WTC11 (cell line): ENCODE measurements around the gene NDUFS2. TPM values are rescaled to one million over a fixed set of nuclear protein-coding genes. Genes with fewer than 3 reads are reported as not detected.
"Not testable (repeated sequence)": the region's sequence is repeated elsewhere in the genome, so short reads cannot be mapped to it uniquely, and the experiment has no call there.

Experiments used
- ATAC-seq: fragments of 200-7000 bp; cut with Tn5 transposase; 2 replicates; pipeline ENCODE4 v1.10.0; 2021; ENCODE audit warnings: mild to moderate bottlenecking, moderate library complexity
- CTCF ChIA-PET: fragments of 300-600 bp; sonication (Branson Sonifier 250); formaldehyde crosslinking; loops from one replicate; lab custom pipeline; 2021; ENCODE audit warnings: antibody characterized with exemption; lab: Charles Lee
- POLR2A ChIA-PET: fragments of 350-600 bp; sonication (Branson Sonifier 250); formaldehyde crosslinking; loops from one replicate; lab custom pipeline; 2021; ENCODE audit warnings: antibody characterized with exemption; lab: Charles Lee
- DNase-seq: peaks from one replicate; pipeline ENCODE4 v3.0.0; 2021; ENCODE audit warnings: low spot score
- H3K27ac Mint-ChIP-seq: 2 replicates; pipeline ENCODE4 v1.8.0; 2021; ENCODE audit warnings: mixed read lengths
- H3K27me3 Mint-ChIP-seq: 2 replicates; pipeline ENCODE4 v1.8.0; 2021; ENCODE audit warnings: low read depth, mild to moderate bottlenecking, moderate library complexity, mixed read lengths
- H3K36me3 Mint-ChIP-seq: 2 replicates; pipeline ENCODE4 v1.8.0; 2021; ENCODE audit warnings: mixed read lengths
- H3K4me1 Mint-ChIP-seq: 2 replicates; pipeline ENCODE4 v1.8.0; 2022; ENCODE audit warnings: mixed read lengths
- H3K4me3 Mint-ChIP-seq: 2 replicates; pipeline ENCODE4 v1.8.0; 2021; ENCODE audit warnings: mild to moderate bottlenecking, moderate library complexity, mixed read lengths
- H3K9me3 Mint-ChIP-seq: 2 replicates; pipeline ENCODE4 v1.8.0; 2021; ENCODE audit warnings: mixed read lengths
- CREM ChIP-seq: sonication (generic); formaldehyde crosslinking; IDR thresholded peaks from 2 replicates; pipeline ENCODE4 v1.8.1; 2022; ENCODE audit warnings: mild to moderate bottlenecking, missing genetic modification reagents, moderate library complexity
- EMX1 ChIP-seq: fragments of 250-450 bp; sonication (Bioruptor Pico); IDR thresholded peaks from 2 replicates; pipeline ENCODE4 v1.8.0; 2021; ENCODE audit warnings: mild to moderate bottlenecking
- FOXJ3 ChIP-seq: sonication (generic); formaldehyde crosslinking; IDR thresholded peaks from 2 replicates; pipeline ENCODE4 v1.9.0; 2021; ENCODE audit warnings: missing genetic modification reagents, mild to moderate bottlenecking, borderline replicate concordance
- GTF2I ChIP-seq: fragments of 250-450 bp; sonication (Bioruptor Pico); conservative IDR thresholded peaks from 2 replicates; pipeline ENCODE4 v1.4.0; 2021; ENCODE audit warnings: mild to moderate bottlenecking
- NFYB ChIP-seq: sonication (generic); formaldehyde crosslinking; conservative IDR thresholded peaks from 2 replicates; pipeline ENCODE4 v1.8.0; 2022; ENCODE audit warnings: low read depth, missing genetic modification reagents
- NR3C1 ChIP-seq: sonication (generic); formaldehyde crosslinking; conservative IDR thresholded peaks from 2 replicates; pipeline ENCODE4 v1.8.1; 2023; ENCODE audit warnings: low read depth, mild to moderate bottlenecking, missing genetic modification reagents
- TEAD1 ChIP-seq: sonication (generic); formaldehyde crosslinking; IDR thresholded peaks from 2 replicates; pipeline ENCODE4 v1.8.0; 2022; ENCODE audit warnings: mild to moderate bottlenecking, missing genetic modification reagents
- ZNF232 ChIP-seq: sonication (generic); formaldehyde crosslinking; IDR thresholded peaks from 2 replicates; pipeline ENCODE4 v1.8.0; 2022; ENCODE audit warnings: mild to moderate bottlenecking, missing genetic modification reagents
- total RNA-seq: library from RNA; stranded (reverse); gene quantifications from 3 replicates; pipeline ENCODE4 v1.2.3, GENCODE V29; 2021
- TF ChIP-seq, protein P1 (sequence below): sonication (generic); formaldehyde crosslinking; IDR thresholded peaks from 2 replicates; pipeline ENCODE4 v1.8.0; 2022; ENCODE audit warnings: missing genetic modification reagents
- TF ChIP-seq, protein P2 (sequence below): fragments of 250-450 bp; sonication (Bioruptor Pico); IDR thresholded peaks from 2 replicates; pipeline ENCODE4 v1.9.0; 2021; ENCODE audit warnings: moderate library complexity, mild to moderate bottlenecking, inconsistent platforms, borderline replicate concordance
- TF ChIP-seq, protein P3 (sequence below): sonication (generic); formaldehyde crosslinking; IDR thresholded peaks from 2 replicates; pipeline ENCODE4 v1.8.1; 2022; ENCODE audit warnings: low read depth, missing genetic modification reagents, borderline replicate concordance
- TF ChIP-seq, protein P4 (sequence below): sonication (generic); formaldehyde crosslinking; IDR thresholded peaks from 2 replicates; pipeline ENCODE4 v1.8.1; 2023; ENCODE audit warnings: mild to moderate bottlenecking, moderate library complexity, missing genetic modification reagents
- TF ChIP-seq, protein P5 (sequence below): sonication (generic); formaldehyde crosslinking; IDR thresholded peaks from 2 replicates; pipeline ENCODE4 v1.8.1; 2022; ENCODE audit warnings: low read depth, mild to moderate bottlenecking, moderate library complexity, missing genetic modification reagents, borderline replicate concordance

The NDUFS2 gene
- total RNA-seq, 1 experiment from 2014 or later = 108 TPM

DNA sequence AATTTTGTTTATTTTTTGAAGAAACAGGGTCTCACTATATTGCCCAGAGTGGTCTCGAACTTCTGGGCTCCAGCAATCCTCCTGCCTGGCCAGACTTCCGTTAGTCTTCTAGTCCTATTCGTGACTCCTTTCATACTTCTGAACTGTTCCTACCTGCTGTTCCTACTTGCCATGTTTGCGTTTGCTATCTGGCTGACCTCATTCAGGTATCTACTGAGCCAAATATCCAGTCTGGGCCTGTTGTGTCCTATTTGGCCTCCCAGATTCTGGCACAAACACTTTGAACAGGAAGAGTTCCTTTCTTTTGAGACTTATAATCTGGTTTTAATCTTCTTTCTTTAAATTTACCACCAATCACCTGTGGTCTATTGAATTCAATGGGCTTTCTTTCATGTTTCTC, 42.7 kb downstream of the NDUFS2 start (continued):
- TF ChIP-seq, protein P1, sequence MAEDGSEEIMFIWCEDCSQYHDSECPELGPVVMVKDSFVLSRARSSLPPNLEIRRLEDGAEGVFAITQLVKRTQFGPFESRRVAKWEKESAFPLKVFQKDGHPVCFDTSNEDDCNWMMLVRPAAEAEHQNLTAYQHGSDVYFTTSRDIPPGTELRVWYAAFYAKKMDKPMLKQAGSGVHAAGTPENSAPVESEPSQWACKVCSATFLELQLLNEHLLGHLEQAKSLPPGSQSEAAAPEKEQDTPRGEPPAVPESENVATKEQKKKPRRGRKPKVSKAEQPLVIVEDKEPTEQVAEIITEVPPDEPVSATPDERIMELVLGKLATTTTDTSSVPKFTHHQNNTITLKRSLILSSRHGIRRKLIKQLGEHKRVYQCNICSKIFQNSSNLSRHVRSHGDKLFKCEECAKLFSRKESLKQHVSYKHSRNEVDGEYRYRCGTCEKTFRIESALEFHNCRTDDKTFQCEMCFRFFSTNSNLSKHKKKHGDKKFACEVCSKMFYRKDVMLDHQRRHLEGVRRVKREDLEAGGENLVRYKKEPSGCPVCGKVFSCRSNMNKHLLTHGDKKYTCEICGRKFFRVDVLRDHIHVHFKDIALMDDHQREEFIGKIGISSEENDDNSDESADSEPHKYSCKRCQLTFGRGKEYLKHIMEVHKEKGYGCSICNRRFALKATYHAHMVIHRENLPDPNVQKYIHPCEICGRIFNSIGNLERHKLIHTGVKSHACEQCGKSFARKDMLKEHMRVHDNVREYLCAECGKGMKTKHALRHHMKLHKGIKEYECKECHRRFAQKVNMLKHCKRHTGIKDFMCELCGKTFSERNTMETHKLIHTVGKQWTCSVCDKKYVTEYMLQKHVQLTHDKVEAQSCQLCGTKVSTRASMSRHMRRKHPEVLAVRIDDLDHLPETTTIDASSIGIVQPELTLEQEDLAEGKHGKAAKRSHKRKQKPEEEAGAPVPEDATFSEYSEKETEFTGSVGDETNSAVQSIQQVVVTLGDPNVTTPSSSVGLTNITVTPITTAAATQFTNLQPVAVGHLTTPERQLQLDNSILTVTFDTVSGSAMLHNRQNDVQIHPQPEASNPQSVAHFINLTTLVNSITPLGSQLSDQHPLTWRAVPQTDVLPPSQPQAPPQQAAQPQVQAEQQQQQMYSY (CRISPR knock-in tag) = no peak
- TF ChIP-seq CREM = no peak

DNA sequence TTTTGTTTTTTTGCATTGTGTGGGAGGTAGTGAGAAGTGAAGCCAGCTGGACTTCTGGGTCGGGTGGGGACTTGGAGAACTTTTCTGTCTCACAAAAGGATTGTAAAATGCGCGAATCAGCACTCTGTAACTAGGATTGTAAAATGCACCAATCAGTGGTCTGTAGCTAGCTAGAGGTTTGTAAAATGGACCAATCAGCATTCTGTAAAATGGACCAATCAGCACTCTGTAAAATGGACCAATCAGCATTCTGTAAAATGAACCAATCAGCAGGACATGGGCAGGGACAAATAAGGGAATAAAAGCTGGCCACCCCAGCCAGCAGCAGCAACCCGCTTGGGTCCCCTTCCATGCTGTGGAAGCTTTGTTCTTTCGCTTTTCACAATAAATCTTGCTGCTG, 47.9 kb downstream of the NDUFS2 start:
- CTCF ChIA-PET = interaction anchor here (0.8 to 1.0 kb wide), 3 partner anchors 9 to 179 kb away, joined by 3 to 4 read pairs (median 3); partner anchors contain the start of gene PCP4L1

DNA sequence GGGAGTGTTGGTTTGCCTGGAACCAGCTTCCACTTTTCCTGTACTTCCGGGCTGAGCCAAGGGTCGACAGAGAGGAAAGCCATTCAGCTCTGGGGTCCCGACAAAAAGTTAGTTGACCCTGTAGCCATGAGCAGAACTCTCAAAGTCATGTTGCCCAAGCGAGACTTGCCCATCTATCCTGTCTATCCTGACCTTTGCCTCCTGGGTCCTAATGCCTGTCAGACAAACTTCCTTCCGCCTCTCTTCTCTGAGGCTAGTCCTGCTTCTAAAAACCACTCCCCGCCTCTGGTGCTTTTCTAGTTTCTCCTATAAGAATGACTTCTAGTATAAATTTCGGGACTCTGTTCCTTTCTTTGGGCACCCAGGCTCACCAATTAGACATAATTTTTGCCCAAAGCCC, 48.7 kb downstream of the NDUFS2 start:
- ATAC-seq (no peak), DNase-seq (no peak)
- H3K9me3 Mint-ChIP-seq = peaks cover 14% of the 10 kb centered on the region
- H3K4me3 Mint-ChIP-seq = no peak overlapping the region
- H3K27ac Mint-ChIP-seq = no peak overlapping the region
- H3K4me1 Mint-ChIP-seq = peaks cover 4% of the 10 kb centered on the region; the same call in 1 of the 2 replicates
- POLR2A ChIA-PET = no interaction called here
- TF ChIP-seq, protein P2, sequence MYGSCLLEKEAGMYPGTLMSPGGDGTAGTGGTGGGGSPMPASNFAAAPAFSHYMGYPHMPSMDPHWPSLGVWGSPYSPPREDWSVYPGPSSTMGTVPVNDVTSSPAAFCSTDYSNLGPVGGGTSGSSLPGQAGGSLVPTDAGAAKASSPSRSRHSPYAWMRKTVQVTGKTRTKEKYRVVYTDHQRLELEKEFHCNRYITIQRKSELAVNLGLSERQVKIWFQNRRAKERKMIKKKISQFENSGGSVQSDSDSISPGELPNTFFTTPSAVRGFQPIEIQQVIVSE = no peak
- TF ChIP-seq, protein P3, sequence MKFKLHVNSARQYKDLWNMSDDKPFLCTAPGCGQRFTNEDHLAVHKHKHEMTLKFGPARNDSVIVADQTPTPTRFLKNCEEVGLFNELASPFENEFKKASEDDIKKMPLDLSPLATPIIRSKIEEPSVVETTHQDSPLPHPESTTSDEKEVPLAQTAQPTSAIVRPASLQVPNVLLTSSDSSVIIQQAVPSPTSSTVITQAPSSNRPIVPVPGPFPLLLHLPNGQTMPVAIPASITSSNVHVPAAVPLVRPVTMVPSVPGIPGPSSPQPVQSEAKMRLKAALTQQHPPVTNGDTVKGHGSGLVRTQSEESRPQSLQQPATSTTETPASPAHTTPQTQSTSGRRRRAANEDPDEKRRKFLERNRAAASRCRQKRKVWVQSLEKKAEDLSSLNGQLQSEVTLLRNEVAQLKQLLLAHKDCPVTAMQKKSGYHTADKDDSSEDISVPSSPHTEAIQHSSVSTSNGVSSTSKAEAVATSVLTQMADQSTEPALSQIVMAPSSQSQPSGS (CRISPR knock-in tag) = no peak
- TF ChIP-seq NR3C1 (CRISPR knock-in tag) (no peak), ZNF232 (CRISPR knock-in tag) (no peak), GTF2I (CRISPR knock-in tag) (no peak), FOXJ3 (CRISPR knock-in tag) (no peak), TEAD1 (CRISPR knock-in tag) (no peak), EMX1 (CRISPR knock-in tag) (no peak)
- TF ChIP-seq, protein P4, sequence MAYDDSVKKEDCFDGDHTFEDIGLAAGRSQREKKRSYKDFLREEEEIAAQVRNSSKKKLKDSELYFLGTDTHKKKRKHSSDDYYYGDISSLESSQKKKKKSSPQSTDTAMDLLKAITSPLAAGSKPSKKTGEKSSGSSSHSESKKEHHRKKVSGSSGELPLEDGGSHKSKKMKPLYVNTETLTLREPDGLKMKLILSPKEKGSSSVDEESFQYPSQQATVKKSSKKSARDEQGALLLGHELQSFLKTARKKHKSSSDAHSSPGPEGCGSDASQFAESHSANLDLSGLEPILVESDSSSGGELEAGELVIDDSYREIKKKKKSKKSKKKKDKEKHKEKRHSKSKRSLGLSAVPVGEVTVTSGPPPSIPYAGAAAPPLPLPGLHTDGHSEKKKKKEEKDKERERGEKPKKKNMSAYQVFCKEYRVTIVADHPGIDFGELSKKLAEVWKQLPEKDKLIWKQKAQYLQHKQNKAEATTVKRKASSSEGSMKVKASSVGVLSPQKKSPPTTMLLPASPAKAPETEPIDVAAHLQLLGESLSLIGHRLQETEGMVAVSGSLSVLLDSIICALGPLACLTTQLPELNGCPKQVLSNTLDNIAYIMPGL = no peak
- TF ChIP-seq, protein P5, sequence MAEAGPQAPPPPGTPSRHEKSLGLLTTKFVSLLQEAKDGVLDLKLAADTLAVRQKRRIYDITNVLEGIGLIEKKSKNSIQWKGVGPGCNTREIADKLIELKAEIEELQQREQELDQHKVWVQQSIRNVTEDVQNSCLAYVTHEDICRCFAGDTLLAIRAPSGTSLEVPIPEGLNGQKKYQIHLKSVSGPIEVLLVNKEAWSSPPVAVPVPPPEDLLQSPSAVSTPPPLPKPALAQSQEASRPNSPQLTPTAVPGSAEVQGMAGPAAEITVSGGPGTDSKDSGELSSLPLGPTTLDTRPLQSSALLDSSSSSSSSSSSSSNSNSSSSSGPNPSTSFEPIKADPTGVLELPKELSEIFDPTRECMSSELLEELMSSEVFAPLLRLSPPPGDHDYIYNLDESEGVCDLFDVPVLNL (CRISPR knock-in tag) = no peak
- CTCF ChIA-PET = interaction anchor here (0.8 kb wide), 1 partner anchor 8 kb away, joined by 4 read pairs; the partner anchor contains the start of gene PCP4L1
- peaks cover 13% of the 10 kb centered on the region for H3K27me3 Mint-ChIP-seq
- H3K36me3 Mint-ChIP-seq = peaks cover 4% of the 10 kb centered on the region

More for the DNA sequence above, 47.9 kb downstream of the NDUFS2 start:
- POLR2A ChIA-PET, DNase-seq, ATAC-seq, H3K9me3 Mint-ChIP-seq, H3K27me3 Mint-ChIP-seq, H3K27ac Mint-ChIP-seq, H3K4me3 Mint-ChIP-seq, H3K36me3 Mint-ChIP-seq, H3K4me1 Mint-ChIP-seq: not testable (repeated sequence)
- peak; percentile 50 for TF ChIP-seq NFYB (CRISPR knock-in tag)
